22Rv1 (cell line): ENCODE data around the gene PFKFB4.

Source experiments
- ZFX ChIP-seq: fragments of 450-650 bp; IDR thresholded peaks from 2 replicates; pipeline ENCODE4 v1.6.1; 2017; ENCODE audit warnings: antibody characterized with exemption, borderline replicate concordance
- TF ChIP-seq, protein P1 (sequence below): fragments of 450-650 bp; IDR thresholded peaks from 2 replicates; pipeline ENCODE4 v1.5.1; 2017; ENCODE audit warnings: mild to moderate bottlenecking

DNA sequence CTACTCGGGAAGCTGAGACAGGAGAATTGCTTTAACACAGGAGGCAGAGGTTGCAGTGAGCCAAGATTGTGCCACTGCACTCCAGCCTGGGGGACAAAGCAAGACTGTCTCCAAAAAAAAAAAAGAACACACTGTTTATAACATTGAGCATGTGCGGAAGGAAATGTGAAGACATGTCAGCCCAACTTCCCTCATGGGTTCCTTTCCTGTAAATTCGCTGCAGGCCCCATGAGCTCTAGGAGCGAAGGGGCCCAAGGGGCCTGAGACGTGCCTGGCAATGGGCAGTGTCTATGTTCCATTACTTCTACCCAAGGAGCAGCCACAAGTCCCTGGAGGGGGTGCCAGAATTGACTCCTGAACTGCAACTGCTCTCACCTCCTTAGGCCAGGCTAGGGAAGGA, 3.2 kb downstream of the PFKFB4 start:
- TF ChIP-seq, protein P1, sequence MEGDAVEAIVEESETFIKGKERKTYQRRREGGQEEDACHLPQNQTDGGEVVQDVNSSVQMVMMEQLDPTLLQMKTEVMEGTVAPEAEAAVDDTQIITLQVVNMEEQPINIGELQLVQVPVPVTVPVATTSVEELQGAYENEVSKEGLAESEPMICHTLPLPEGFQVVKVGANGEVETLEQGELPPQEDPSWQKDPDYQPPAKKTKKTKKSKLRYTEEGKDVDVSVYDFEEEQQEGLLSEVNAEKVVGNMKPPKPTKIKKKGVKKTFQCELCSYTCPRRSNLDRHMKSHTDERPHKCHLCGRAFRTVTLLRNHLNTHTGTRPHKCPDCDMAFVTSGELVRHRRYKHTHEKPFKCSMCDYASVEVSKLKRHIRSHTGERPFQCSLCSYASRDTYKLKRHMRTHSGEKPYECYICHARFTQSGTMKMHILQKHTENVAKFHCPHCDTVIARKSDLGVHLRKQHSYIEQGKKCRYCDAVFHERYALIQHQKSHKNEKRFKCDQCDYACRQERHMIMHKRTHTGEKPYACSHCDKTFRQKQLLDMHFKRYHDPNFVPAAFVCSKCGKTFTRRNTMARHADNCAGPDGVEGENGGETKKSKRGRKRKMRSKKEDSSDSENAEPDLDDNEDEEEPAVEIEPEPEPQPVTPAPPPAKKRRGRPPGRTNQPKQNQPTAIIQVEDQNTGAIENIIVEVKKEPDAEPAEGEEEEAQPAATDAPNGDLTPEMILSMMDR, result no peak
- TF ChIP-seq ZFX, result no peak
